Thoracic aorta (tissue), 2 donors: ENCODE measurements around the gene CHST8. TPM values are rescaled to one million over a fixed set of nuclear protein-coding genes. Genes with fewer than 3 reads are reported as not detected.

ENCODE experiments used
- ATAC-seq: fragments of 150-250 bp; one replicate; pipeline ENCODE4 v1.8.0; 2017; ENCODE audit warnings: low read depth; ENCODE audit not compliant: insufficient number of reproducible peaks, low FRiP score
- DNase-seq: peaks from one replicate; pipeline ENCODE4 v3.0.0-alpha.2; 2020; ENCODE audit warnings: low spot score
- H3K27ac ChIP-seq, 2 donors: fragments of 200-600 bp; sonication (generic); 1 replicate in 1 of 2; 2 replicates in 1 of 2; pipeline ENCODE4 v1.5.1; 2016; ENCODE audit warnings: mild to moderate bottlenecking in 2 of 2, moderate library complexity in 2 of 2
- H3K27me3 ChIP-seq: fragments of 200-600 bp; sonication (generic); replicated peaks from 2 replicates; pipeline ENCODE4 v1.6.0; 2016; ENCODE audit warnings: mild to moderate bottlenecking; ENCODE audit not compliant: insufficient read depth
- H3K36me3 ChIP-seq: fragments of 200-600 bp; sonication (generic); one replicate; pipeline ENCODE4 v1.5.1; 2016
- H3K4me1 ChIP-seq, 2 donors: fragments of 200-600 bp; sonication (generic); 1 replicate in 1 of 2; 2 replicates in 1 of 2; pipeline versions ENCODE4 v1.5.1 to v1.6.0; 2016; ENCODE audit warnings: low read depth in 2 of 2, mild to moderate bottlenecking in 1 of 2; ENCODE audit not compliant: control insufficient read depth in 1 of 2
- H3K4me3 ChIP-seq: fragments of 200-600 bp; sonication (generic); 2 replicates; pipeline ENCODE4 v1.5.1; 2016; ENCODE audit warnings: mild to moderate bottlenecking
- H3K9me3 ChIP-seq: fragments of 200-600 bp; sonication (generic); 2 replicates; pipeline ENCODE4 v1.5.1; 2016
- CTCF ChIP-seq: fragments of 200-600 bp; sonication (generic); IDR thresholded peaks from one replicate; pipeline ENCODE4 v1.5.1; 2019; ENCODE audit warnings: antibody characterized with exemption
- total RNA-seq, 2 donors: library from RNA; depleted of rRNA; stranded (reverse); fragments of >200 nt; gene quantifications; one replicate each; pipeline versions ENCODE4 v1.1.0 to v1.2.3, GENCODE V29; 2016

The CHST8 gene
- total RNA-seq, 2 donors from 2014 or later: 0.28 TPM; not detected in 1

DNA sequence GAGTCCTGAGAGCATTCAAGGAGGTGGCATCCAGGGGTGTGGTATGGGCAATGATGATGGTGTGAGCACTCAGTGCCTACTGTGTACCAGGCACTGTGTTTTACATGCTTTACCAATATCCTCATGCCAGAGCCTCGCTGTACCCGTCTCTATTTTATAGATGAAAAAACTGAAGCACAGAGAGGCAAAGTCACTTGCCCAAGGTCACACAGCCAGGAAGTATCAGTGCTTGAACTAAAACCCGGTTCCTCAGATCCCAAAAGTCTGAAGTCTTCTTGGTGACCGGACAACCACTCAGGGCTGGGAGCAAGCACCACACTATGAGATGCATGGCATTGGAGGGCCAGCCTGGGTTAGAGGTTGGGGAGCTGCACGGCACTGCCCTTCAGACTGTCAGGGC is 84.1 kb downstream of the CHST8 start:
- Histone ChIP-seq H3K27ac (no peak overlapping the region), H3K4me3 (no peak overlapping the region), H3K27me3 (no peaks in the 10 kb centered on the region), H3K4me1 (no peaks in the 10 kb centered on the region), H3K9me3 (peaks cover 6% of the 10 kb centered on the region), H3K36me3 (no peaks in the 10 kb centered on the region)
- TF ChIP-seq CTCF: no peak
- DNase-seq (no peak), ATAC-seq (no peak)

GRCh38 chr19:33706631-33707030 is 84.9 kb downstream of the CHST8 start:
- no peak for ATAC-seq
- no peaks in the 10 kb centered on the region for H3K27me3 ChIP-seq
- H3K27ac ChIP-seq: no peak overlapping the region
- peaks cover 6% of the 10 kb centered on the region for H3K9me3 ChIP-seq
- no peak for TF ChIP-seq CTCF
- no peak overlapping the region for H3K4me3 ChIP-seq
- no peak for DNase-seq
- H3K36me3 ChIP-seq: no peaks in the 10 kb centered on the region
- no peaks in the 10 kb centered on the region for H3K4me1 ChIP-seq

GRCh38 chr19:33712268-33712667 is 90.5 kb downstream of the CHST8 start:
- no peaks in the 10 kb centered on the region for H3K36me3 ChIP-seq
- ATAC-seq (no peak), DNase-seq (no peak)
- TF ChIP-seq CTCF: no peak
- peaks cover 6% of the 10 kb centered on the region for H3K9me3 ChIP-seq
- no peak overlapping the region for H3K27ac ChIP-seq
- no peaks in the 10 kb centered on the region for H3K4me1 ChIP-seq
- H3K27me3 ChIP-seq: no peaks in the 10 kb centered on the region
- H3K4me3 ChIP-seq: no peak overlapping the region

GRCh38 chr19:33713194-33713593 is 91.4 kb downstream of the CHST8 start:
- Histone ChIP-seq H3K4me1 (no peaks in the 10 kb centered on the region), H3K27me3 (no peaks in the 10 kb centered on the region), H3K27ac (no peak overlapping the region), H3K9me3 (peaks cover 6% of the 10 kb centered on the region), H3K36me3 (no peaks in the 10 kb centered on the region), H3K4me3 (no peak overlapping the region)
- ATAC-seq: no peak
- TF ChIP-seq CTCF: no peak
- no peak for DNase-seq

- Histone ChIP-seq H3K27ac (no peak overlapping the region), H3K4me1 (no peaks in the 10 kb centered on the region), H3K27me3 (no peaks in the 10 kb centered on the region), H3K4me3 (no peak overlapping the region), H3K9me3 (peaks cover 6% of the 10 kb centered on the region), H3K36me3 (no peaks in the 10 kb centered on the region)
- no peak for DNase-seq
- no peak for TF ChIP-seq CTCF
- ATAC-seq: no peak
These were observed 92.4 kb downstream of the CHST8 start for GRCh38 chr19:33714149-33714548.
